HG03342 (cell line): ENCODE measurements around the gene MIEN1.
"Not testable (repeated sequence)": the region's sequence is repeated elsewhere in the genome, so short reads cannot be mapped to it uniquely, and the experiment has no call there.

Experiments
- ATAC-seq: cut with Tn5 transposase; IDR thresholded peaks from one replicate; pipeline ENCODE4 v1.9.1; 2021; ENCODE audit warnings: mild to moderate bottlenecking, moderate library complexity; ENCODE audit not compliant: unreplicated experiment

MIEN1 gene

GRCh38 chr17:39742126-39742855, 12.0 kb upstream of the MIEN1 start:
- ATAC-seq, result no peak

DNA sequence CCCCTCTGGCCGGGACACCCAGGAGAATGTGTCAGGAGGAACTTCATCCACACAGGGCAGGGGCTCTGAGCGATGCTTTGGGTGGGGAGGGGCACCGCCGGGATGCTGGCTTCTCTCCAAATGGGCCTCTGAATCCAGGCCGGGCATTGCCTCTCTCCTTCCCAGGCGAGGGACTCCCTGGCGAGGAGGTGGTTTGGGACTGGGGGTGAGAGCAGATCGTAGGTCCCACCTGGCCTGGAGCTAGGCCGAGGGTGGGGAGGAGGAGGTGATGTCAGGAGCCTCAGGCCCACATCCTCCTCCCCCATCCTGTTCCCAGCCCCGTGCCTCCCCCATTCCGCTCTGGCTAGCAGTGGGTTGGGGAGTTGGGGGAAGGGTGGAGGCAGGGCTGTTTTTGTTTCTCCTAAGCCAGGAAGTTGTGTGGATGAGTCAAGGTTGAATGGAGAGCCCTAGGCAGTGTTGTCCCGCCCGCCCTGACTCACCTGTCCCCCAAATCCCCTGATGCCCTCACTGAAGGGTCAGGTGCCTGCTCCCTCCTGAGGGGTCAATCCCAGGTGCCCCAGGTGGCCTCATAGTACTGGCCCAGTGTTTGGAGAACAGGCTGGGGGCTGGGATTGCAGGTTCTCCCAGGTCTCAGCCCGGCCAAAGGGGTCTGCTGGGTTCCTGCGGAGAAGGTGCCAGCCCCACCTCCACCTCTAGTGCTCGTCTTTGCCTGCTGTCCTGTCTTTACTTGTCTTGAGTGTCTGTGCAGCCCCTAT, 10.2 kb upstream of the MIEN1 start:
- ATAC-seq, result no peak

DNA sequence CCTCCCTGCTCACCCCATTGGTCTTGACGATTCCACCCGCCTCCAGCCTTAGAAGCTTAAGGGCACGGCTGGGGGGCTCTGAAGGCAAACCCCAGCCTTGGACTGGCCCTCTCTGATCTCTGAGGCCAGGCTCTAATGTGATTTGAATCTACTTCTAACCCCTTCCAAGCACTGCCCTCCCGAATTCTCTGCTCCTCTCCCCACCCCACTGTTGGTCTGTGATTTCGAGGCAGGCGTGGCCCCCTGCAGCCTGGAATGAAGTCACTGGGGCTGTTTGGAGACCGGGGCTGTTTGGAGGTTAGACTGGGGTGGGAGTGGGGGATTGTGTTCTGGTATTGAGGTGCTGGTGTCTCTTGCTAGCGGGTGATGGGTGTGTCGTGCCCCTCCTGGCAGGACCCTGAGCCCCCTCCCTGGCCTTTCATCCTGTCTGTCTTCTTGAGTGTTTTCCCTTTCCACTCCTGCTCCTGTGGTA, 9.6 kb upstream of the MIEN1 start:
- ATAC-seq, result no peak

DNA sequence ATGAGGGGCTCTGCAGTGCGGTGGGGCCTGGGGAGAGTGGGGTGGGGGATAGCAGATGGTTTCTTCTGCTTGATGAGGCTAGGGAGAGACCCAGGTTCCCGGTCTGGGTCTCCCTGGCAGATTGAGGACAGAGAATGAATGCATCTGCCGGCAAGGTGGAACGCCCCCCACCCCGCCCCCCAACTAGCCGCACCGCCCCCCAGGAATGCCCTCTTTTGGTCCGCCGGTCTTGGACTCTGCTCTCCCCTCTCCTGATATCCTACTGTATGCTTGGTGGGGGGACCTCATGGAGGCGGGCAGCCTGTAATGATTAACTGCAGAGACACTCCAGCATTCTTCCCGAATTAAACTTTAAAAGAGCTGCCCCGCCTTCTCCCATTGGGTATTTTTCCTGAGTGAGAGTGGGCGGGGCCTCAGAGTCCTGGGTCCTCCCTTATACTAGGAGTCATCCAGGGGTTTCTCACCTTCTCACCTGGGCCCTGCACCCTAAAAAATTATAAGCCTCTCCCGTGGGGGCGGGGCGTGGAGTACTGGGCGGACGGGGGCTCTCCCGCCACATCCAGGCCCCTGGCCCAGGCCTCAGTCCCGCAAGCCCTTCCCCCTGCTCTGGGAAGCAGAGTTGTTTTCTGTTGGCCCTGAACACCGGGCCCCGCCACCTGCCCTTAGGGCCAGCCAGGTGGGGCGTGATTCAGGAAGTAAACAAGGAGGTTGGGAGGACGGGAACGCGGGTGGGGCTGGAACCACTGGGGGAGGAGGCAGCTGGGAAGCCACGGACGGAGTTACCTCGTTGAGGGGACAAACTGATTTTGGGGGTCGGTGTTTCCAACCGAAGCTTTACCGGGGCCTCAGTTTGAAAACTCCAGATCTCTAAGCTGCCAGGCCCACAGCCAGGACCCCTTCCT, 8.9 kb upstream of the MIEN1 start:
- no peak for ATAC-seq

- ATAC-seq, result no peak
Measured at GRCh38 chr17:39738568-39738901, 8.2 kb upstream of the MIEN1 start.

DNA sequence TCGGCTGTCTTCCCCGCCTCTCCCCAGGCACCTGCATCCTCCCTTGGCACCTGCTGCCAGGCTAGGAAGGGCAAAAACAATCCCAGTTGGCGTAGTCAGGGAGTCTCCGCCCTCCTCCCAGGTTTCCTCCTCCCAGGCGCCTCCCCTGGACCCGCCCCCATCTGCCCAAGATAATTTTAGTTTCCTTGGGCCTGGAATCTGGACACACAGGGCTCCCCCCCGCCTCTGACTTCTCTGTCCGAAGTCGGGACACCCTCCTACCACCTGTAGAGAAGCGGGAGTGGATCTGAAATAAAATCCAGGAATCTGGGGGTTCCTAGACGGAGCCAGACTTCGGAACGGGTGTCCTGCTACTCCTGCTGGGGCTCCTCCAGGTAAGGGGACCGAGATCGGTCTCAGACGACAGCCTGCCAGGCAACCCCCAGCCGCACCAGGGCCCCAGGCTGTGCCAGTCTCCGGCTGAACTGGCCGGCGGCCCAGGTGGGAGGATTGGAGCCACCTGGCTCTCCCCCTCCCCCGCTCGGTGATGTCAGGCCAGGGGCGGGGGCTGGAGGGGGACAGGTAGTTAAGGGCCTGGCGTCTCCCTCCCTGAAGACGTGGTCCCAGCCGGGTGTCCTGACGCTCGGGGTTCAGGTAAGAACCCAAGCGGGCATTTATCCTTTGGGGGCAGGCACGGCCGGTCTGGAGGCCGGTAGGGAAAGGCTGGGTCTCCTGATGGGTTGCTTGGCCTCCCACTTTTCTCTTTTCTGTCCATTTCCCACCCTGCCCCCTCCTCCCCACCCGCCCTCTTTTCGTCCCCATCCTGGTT, 7.6 kb upstream of the MIEN1 start, which contains the start of gene GRB7:
Gene GRB7 (plus strand): TSS at position 179 of the 808 bp plus-strand sequence. CDS start 4,364 bp downstream, outside the sequence.
- no peak for ATAC-seq

DNA sequence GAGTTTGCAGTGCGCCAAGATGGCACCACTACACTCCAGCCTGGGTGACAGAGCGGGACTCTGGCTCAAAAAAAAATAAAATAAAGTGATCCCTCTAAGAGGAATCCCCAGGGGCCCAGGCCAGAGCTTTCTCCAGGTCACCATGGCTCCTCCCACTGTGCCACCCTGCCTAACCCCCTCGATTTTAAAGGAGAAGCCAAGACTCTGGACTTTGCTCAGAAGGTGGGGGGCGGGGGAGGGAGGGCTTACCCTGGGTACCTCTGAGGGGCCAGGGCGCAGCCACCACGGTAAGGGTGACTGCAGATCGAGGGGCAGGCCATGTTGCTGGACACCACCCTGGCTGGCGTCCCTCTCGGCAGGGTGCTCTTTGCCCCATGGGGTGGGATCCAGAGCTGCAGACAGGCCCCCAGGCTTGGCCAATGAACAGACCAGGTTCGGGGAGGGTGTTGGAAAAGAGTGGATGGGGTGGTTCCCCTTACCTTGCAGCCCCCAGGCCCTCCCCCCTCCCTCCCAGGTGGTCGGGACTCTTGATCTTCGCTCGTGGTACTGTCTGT, 7.0 kb upstream of the MIEN1 start:
- ATAC-seq, result no peak

DNA sequence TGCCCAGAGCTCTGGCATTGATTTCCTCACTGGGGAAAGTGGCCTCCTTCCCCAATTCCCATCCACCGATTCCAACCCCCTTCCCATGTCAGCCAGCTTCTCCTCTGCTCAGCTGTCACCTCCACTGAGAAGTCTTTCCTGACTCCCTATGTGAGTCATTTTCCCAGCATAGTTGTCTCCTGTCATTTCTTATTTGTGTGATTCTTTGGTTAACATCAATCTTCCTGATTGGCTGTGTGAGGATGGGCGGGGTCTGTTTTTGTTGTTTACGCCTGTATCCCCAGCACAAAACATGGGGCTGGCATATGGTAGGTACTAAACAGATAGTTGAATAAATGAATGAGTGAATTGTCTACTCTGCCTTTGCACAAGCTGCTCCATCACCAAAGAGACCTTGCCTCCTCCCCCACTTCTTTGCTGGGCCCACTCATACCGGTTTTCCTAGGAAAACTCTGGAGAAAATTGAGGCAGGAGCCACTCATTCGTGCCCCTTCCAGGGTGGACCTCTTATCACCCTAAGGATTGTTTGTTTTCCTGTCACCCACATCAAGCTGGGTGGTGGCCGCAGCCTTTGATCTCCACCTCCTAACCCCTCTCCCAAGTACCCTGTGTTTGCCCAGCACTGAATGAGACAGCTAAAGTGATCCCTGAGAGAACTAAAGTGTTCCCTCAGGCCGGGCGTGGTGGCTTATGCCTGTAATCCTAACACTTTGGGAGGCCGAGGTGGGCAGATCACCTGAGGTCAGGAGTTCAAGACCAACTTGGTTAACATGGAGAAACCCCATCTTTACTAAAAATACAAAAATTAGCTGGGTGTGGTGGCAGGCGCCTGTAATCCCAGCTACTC, 6.2 kb upstream of the MIEN1 start:
- ATAC-seq, result no peak

GRCh38 chr17:39735882-39736281, 5.5 kb upstream of the MIEN1 start:
- no peak for ATAC-seq

DNA sequence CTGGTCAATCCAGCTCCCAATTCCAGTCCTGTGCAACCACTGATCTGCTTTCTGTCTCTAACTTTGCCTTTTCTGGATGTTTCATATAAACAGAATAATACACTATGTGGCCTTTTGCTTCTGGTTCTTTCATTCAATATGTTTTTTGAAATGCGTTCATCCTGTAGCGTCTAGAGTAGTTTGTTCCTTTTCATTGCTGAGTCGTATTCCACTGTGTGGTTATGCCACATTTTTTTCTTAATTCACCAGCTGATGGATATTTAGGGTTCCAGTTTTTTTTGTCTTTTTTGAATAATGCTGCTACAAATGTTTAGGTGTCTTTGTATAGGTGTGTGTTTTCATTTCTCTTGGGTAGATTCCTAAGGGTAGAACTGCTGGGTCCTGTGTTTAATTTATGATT, 2.3 kb upstream of the MIEN1 start:
- no peak for ATAC-seq

- ATAC-seq, result no peak
Measured at GRCh38 chr17:39729280-39729851, 966 bp downstream of the MIEN1 start.

- no peak for ATAC-seq
Measured at GRCh38 chr17:39727556-39727955, 2.8 kb downstream of the MIEN1 start.

- no peak for ATAC-seq
Measured at GRCh38 chr17:39726617-39727016, 3.7 kb downstream of the MIEN1 start.

- ATAC-seq, result not testable (repeated sequence)
Measured at GRCh38 chr17:39725923-39726322, 4.4 kb downstream of the MIEN1 start.

DNA sequence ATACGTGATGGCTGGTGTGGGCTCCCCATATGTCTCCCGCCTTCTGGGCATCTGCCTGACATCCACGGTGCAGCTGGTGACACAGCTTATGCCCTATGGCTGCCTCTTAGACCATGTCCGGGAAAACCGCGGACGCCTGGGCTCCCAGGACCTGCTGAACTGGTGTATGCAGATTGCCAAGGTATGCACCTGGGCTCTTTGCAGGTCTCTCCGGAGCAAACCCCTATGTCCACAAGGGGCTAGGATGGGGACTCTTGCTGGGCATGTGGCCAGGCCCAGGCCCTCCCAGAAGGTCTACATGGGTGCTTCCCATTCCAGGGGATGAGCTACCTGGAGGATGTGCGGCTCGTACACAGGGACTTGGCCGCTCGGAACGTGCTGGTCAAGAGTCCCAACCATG, 5.6 kb downstream of the MIEN1 start:
- ATAC-seq, result no peak

DNA sequence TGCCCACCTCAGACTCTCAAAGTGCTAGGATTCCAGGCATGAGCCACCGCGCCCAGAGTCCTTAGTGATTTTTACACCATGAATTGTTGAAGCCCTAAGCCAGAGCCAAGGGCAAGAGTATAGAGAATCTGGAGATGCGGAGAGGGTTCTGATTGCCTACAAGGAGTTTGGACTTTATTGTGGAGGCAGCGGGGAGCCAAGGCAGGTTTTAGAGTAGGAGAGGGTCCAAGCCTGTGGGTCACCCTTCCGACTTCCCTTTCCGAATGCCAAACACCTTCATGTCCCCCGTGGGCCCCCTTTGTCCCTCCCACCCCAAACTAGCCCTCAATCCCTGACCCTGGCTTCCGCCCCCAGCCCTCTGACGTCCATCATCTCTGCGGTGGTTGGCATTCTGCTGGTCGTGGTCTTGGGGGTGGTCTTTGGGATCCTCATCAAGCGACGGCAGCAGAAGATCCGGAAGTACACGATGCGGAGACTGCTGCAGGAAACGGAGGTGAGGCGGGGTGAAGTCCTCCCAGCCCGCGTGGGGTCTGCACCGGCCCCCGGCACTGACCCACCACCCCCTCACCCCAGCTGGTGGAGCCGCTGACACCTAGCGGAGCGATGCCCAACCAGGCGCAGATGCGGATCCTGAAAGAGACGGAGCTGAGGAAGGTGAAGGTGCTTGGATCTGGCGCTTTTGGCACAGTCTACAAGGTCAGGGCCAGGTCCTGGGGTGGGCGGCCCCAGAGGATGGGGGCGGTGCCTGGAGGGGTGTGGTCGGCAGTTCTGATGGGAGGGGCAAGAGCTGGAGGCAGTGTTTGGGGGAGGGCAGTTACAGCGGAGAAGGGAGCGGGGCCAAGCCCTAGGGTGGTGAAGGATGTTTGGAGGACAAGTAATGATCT, 7.1 kb downstream of the MIEN1 start:
- no peak for ATAC-seq

DNA sequence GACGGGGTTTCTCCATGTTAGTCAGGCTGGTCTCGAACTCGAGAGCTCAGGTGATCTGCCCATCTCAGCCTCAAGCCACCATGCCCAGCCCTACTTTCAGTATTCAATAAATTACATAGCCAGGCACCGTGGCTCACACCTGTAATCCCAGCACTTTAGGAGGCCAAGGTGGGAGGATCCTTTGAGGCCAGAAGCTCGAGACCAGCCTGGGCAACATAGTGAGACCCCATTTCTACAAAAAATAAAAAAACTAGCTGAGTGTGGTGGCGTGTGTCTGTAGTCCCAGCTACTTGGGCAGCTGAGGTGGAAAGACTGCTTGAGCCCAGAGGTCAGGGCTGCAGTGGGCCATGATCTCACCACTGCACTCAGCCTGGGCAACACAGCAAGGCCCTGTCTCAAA, 8.2 kb downstream of the MIEN1 start:
- ATAC-seq, result no peak
